IPS DF 19.7 (cell line): Measurements from ENCODE around the gene USP15.

Source experiments
- DNase-seq: peaks from one replicate; pipeline ENCODE4 v3.0.0-alpha.2; 2013; ENCODE audit warnings: low read depth, low spot score

The USP15 gene

GRCh38 chr12:62282057-62282774, 22.0 kb downstream of the USP15 start:
- DNase-seq = no peak

- DNase-seq = no peak
Observed at GRCh38 chr12:62284749-62285148, 24.5 kb downstream of the USP15 start.

GRCh38 chr12:62285284-62285683, 25.1 kb downstream of the USP15 start:
- no peak for DNase-seq

- DNase-seq = no peak
Observed at GRCh38 chr12:62288328-62288727, 28.1 kb downstream of the USP15 start.

GRCh38 chr12:62290846-62291245, 30.6 kb downstream of the USP15 start:
- no peak for DNase-seq

- no peak for DNase-seq
Observed at GRCh38 chr12:62291864-62292760, 31.9 kb downstream of the USP15 start.

GRCh38 chr12:62292761-62293344, 32.6 kb downstream of the USP15 start:
- DNase-seq = no peak

- DNase-seq = no peak
Observed at GRCh38 chr12:62294378-62294777, 34.2 kb downstream of the USP15 start.

- DNase-seq = no peak
Observed at GRCh38 chr12:62296001-62296400, 35.8 kb downstream of the USP15 start.

GRCh38 chr12:62297321-62297720, 37.1 kb downstream of the USP15 start:
- DNase-seq = no peak

GRCh38 chr12:62299617-62300016, 39.4 kb downstream of the USP15 start:
- no peak for DNase-seq

- no peak for DNase-seq
Observed at GRCh38 chr12:62301080-62301798, 41.0 kb downstream of the USP15 start.

GRCh38 chr12:62301799-62302133, 41.6 kb downstream of the USP15 start:
- no peak for DNase-seq

- DNase-seq = no peak
Observed at GRCh38 chr12:62304560-62304959, 44.4 kb downstream of the USP15 start.

- no peak for DNase-seq
Observed at GRCh38 chr12:62305778-62306177, 45.6 kb downstream of the USP15 start.

GRCh38 chr12:62306569-62307530, 46.6 kb downstream of the USP15 start:
- DNase-seq = no peak

GRCh38 chr12:62308201-62308600, 48.0 kb downstream of the USP15 start:
- DNase-seq = no peak

GRCh38 chr12:62313727-62314380, 53.6 kb downstream of the USP15 start:
- DNase-seq = no peak

GRCh38 chr12:62317017-62317416, 56.8 kb downstream of the USP15 start:
- DNase-seq = no peak

- no peak for DNase-seq
Observed at GRCh38 chr12:62319058-62319457, 58.9 kb downstream of the USP15 start.
